Epithelial cell of proximal tubule (primary cell): ENCODE measurements around the gene KCTD15. TPM values are rescaled to one million over a fixed set of nuclear protein-coding genes. Genes with fewer than 3 reads are reported as not detected.

Experiments used
- DNase-seq: peaks from one replicate; pipeline ENCODE4 v3.0.0-alpha.2; 2011; ENCODE audit warnings: low read depth
- H3K4me3 ChIP-seq: 2 replicates; pipeline ENCODE4 v1.5.1; 2011; ENCODE audit warnings: low read depth, mild to moderate bottlenecking, low read length
- CTCF ChIP-seq: conservative IDR thresholded peaks from 2 replicates; pipeline ENCODE4 v1.5.1; 2012; ENCODE audit warnings: low read depth, mild to moderate bottlenecking, low read length
- total RNA-seq: library from RNA; depleted of rRNA; stranded (reverse); fragments of >200 nt; gene quantifications from 2 replicates; pipeline ENCODE4 v1.2.3, GENCODE V29; 2015

The KCTD15 gene
- total RNA-seq, 1 donor from 2014 or later: 22.4 TPM

GRCh38 chr19:33777351-33777750, 19.3 kb upstream of the KCTD15 start:
- no peak for TF ChIP-seq CTCF
- H3K4me3 ChIP-seq: no peak overlapping the region
- DNase-seq: no peak

GRCh38 chr19:33777753-33778088, 18.9 kb upstream of the KCTD15 start:
- no peak for TF ChIP-seq CTCF
- no peak overlapping the region for H3K4me3 ChIP-seq
- DNase-seq: no peak

GRCh38 chr19:33778089-33778791, 18.4 kb upstream of the KCTD15 start:
- no peak for DNase-seq
- TF ChIP-seq CTCF: peak; percentile 100
- no peak overlapping the region for H3K4me3 ChIP-seq

GRCh38 chr19:33779849-33780248, 16.8 kb upstream of the KCTD15 start:
- TF ChIP-seq CTCF: no peak
- H3K4me3 ChIP-seq: no peak overlapping the region
- no peak for DNase-seq

- no peak overlapping the region for H3K4me3 ChIP-seq
- TF ChIP-seq CTCF: no peak
- no peak for DNase-seq
These were observed 16.4 kb upstream of the KCTD15 start for GRCh38 chr19:33780251-33780650.

GRCh38 chr19:33780746-33781145, 15.9 kb upstream of the KCTD15 start:
- H3K4me3 ChIP-seq: no peak overlapping the region
- no peak for DNase-seq
- TF ChIP-seq CTCF: no peak

- no peak overlapping the region for H3K4me3 ChIP-seq
- no peak for TF ChIP-seq CTCF
- DNase-seq: no peak
These were observed 15.2 kb upstream of the KCTD15 start for GRCh38 chr19:33781415-33781935.
